Keratinocyte (primary cell): ENCODE measurements around the gene SUN3. TPM values are rescaled to one million over a fixed set of nuclear protein-coding genes. Genes with fewer than 3 reads are reported as not detected.

Source experiments
- DNase-seq: peaks from one replicate; pipeline ENCODE4 v3.0.0-alpha.2; 2011; ENCODE audit warnings: low read depth, missing footprints, low spot score
- FAIRE-seq: peaks from 2 replicates; lab custom pipeline; 2011; peaks lifted over from hg19 to GRCh38; lab: Jason Lieb, UNC
- H2AFZ ChIP-seq: 2 replicates; pipeline ENCODE4 v1.6.0; 2012; ENCODE audit warnings: low read length, control low read depth, inconsistent platforms; ENCODE audit not compliant: control insufficient read depth
- H3K27ac ChIP-seq: 2 replicates; pipeline ENCODE4 v1.5.1; 2011; ENCODE audit warnings: low read length; ENCODE audit not compliant: control insufficient read depth, insufficient read depth
- H3K27me3 ChIP-seq: 3 replicates; pipeline ENCODE4 v1.6.0; 2011; ENCODE audit warnings: low read length; ENCODE audit not compliant: control insufficient read depth, insufficient read depth; ENCODE audit errors: extremely low read depth
- H3K36me3 ChIP-seq, 2 experiments: 2 replicates in 1 of 2; 3 replicates in 1 of 2; pipeline ENCODE4 v1.5.1; 2011; ENCODE audit warnings: low read length in 2 of 2, mild to moderate bottlenecking in 1 of 2; ENCODE audit not compliant: control insufficient read depth in 2 of 2, insufficient read depth in 2 of 2; ENCODE audit errors: extremely low read depth in 1 of 2
- H3K4me1 ChIP-seq: 3 replicates; pipeline ENCODE4 v1.5.1; 2011; ENCODE audit warnings: low read length; ENCODE audit not compliant: control insufficient read depth, insufficient read depth; ENCODE audit errors: extremely low read depth
- H3K4me2 ChIP-seq: 3 replicates; pipeline ENCODE4 v1.6.0; 2011; ENCODE audit warnings: low read depth, low read length; ENCODE audit not compliant: control insufficient read depth, insufficient read depth; ENCODE audit errors: extremely low read depth
- H3K4me3 ChIP-seq, 3 experiments: fragments of 200-600 bp in 1 of 3; sonication (generic) in 1 of 3; 2 replicates in 2 of 3; 3 replicates in 1 of 3; pipeline ENCODE4 v1.5.1; 2011 to 2016; ENCODE audit warnings: low read length in 3 of 3, mild to moderate bottlenecking in 3 of 3, control low read depth in 2 of 3, inconsistent platforms in 1 of 3, low read depth in 1 of 3, mixed read lengths in 1 of 3, mixed run types in 1 of 3, moderate library complexity in 1 of 3; ENCODE audit not compliant: control insufficient read depth in 2 of 3, insufficient read depth in 2 of 3; ENCODE audit errors: extremely low read depth in 1 of 3
- H3K79me2 ChIP-seq: 2 replicates; pipeline ENCODE4 v1.6.0; 2012; ENCODE audit warnings: low read length; ENCODE audit not compliant: control insufficient read depth, insufficient read depth
- H3K9ac ChIP-seq: 3 replicates; pipeline ENCODE4 v1.6.0; 2011; ENCODE audit warnings: low read length; ENCODE audit not compliant: control insufficient read depth, insufficient read depth; ENCODE audit errors: extremely low read depth
- H3K9me1 ChIP-seq: 3 replicates; pipeline ENCODE4 v1.6.0; 2011; ENCODE audit warnings: low read length; ENCODE audit not compliant: control insufficient read depth, insufficient read depth; ENCODE audit errors: extremely low read depth
- H3K9me3 ChIP-seq: 2 replicates; pipeline ENCODE4 v1.5.1; 2012; ENCODE audit warnings: low read depth, low read length; ENCODE audit not compliant: control insufficient read depth
- H4K20me1 ChIP-seq: 3 replicates; pipeline ENCODE4 v1.6.0; 2011; ENCODE audit warnings: low read length; ENCODE audit not compliant: control insufficient read depth, insufficient read depth; ENCODE audit errors: extremely low read depth
- EZH2 ChIP-seq: IDR thresholded peaks from one replicate; pipeline ENCODE4 v1.6.1; 2012; ENCODE audit warnings: inconsistent platforms, mild to moderate bottlenecking, low read length, moderate library complexity
- dilution Hi-C: fragments of 300-500 bp; cut with MboI; formaldehyde crosslinking; loops from one replicate; pipeline ENCODE4 v1.7.0; 2020; ENCODE audit warnings: low sequenced_read_pairs; ENCODE audit not compliant: extremely low pct_ligation_motif_present
- polyA plus RNA-seq, 5 experiments: library from polyadenylated mRNA; depleted of rRNA in 3 of 5; stranded (reverse) in 3 of 5; stranded (forward) in 1 of 5; unstranded in 1 of 5; fragments of >200 nt; gene quantifications; 1 replicate in 1 of 5; 2 replicates in 3 of 5; 3 replicates in 1 of 5; pipeline versions ENCODE4 v1.2.1 to v1.2.3, GENCODE V29; 2011 to 2012; ENCODE audit warnings: missing spikeins in 2 of 5, low read depth in 1 of 5, low replicate concordance in 1 of 5
- TF ChIP-seq, protein P1 (sequence below), 3 experiments: IDR thresholded peaks in 1 of 3; conservative IDR thresholded peaks in 1 of 3; optimal IDR thresholded peaks in 1 of 3; 2 replicates in 2 of 3; 3 replicates in 1 of 3; pipeline versions ENCODE3 to v1.5.1; 2011; ENCODE audit warnings: low read length in 3 of 3, mild to moderate bottlenecking in 3 of 3, moderate library complexity in 2 of 3, control low read depth in 1 of 3, inconsistent platforms in 1 of 3; ENCODE audit not compliant: insufficient read depth in 2 of 3; ENCODE audit errors: extremely low read depth in 1 of 3

Gene SUN3
- polyA plus RNA-seq, 1 donor (not counting 4 experiments of a cell fraction or from before 2014, with no cell fraction given), result not detected

DNA sequence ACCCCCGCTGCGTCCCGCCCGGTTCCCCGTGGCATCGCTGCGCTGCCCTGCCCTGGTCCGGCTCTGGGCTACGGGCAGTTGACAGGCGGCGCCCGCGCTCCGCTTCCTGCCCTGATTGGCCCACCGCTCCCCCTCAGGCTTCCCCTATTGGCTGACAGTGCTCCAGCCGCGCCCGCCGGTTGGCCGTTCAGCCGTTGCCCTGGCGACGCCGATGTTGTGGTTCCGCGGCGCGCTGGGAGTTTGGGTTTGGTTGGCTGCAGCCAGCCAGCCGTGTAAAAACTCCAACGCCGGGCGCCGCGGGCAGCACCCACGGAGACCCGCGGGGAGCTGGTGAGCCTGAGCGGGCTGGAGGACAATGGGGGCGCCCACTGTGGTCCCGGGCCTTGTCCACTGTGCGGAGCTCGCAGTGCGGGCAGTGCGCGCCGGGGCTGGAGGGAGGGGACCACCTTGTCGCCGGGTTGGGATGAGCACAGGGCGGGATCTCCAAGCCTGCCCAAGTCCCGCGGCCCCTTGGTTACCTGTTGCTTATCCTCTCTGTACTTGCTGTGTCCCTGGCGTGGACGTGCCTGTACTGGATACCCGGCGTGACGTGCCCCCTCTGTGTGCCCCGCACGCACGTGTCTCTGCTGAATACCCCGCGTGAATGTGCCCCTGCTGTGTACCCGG, 6.5 kb upstream of the SUN3 start, which contains the start of gene C7orf57:
TSS of gene C7orf57 (plus strand) at position 243 of the 666 bp plus-strand sequence. CDS start 766 bp downstream, outside the sequence.
- DNase-seq (peak; percentile 28), FAIRE-seq (peak; percentile 62)
- Histone ChIP-seq H3K27ac (no peak within 1 kb of the TSS), H3K4me3 (peak within 1 kb of the TSS; percentile 48 to 76 (median 65)), H3K79me2 (no peaks in the 10 kb centered on the region), H3K9me1 (no peaks in the 10 kb centered on the region), H3K36me3 (no peaks in the 10 kb centered on the region), H2AFZ (peak within 1 kb of the TSS; percentile 92), H3K27me3 (peaks cover 6% of the 10 kb centered on the region), H3K4me1 (peaks cover 14% of the 10 kb centered on the region), H3K9ac (peak within 1 kb of the TSS; percentile 50), H3K4me2 (peak within 1 kb of the TSS; percentile 90), H3K9me3 (no peaks in the 10 kb centered on the region), H4K20me1 (no peaks in the 10 kb centered on the region)
- dilution Hi-C loops, result no loop called here
- TF ChIP-seq, protein P1, sequence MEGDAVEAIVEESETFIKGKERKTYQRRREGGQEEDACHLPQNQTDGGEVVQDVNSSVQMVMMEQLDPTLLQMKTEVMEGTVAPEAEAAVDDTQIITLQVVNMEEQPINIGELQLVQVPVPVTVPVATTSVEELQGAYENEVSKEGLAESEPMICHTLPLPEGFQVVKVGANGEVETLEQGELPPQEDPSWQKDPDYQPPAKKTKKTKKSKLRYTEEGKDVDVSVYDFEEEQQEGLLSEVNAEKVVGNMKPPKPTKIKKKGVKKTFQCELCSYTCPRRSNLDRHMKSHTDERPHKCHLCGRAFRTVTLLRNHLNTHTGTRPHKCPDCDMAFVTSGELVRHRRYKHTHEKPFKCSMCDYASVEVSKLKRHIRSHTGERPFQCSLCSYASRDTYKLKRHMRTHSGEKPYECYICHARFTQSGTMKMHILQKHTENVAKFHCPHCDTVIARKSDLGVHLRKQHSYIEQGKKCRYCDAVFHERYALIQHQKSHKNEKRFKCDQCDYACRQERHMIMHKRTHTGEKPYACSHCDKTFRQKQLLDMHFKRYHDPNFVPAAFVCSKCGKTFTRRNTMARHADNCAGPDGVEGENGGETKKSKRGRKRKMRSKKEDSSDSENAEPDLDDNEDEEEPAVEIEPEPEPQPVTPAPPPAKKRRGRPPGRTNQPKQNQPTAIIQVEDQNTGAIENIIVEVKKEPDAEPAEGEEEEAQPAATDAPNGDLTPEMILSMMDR (optimal IDR thresholded peaks at IDR 0.05 in 1 of 3, IDR thresholded peaks at IDR 0.05 in 1 of 3, conservative IDR thresholded peaks at IDR 0.05 in 1 of 3; ENCODE audit: extremely low read depth in 1 of 3, insufficient read depth in 2 of 3, low read length in 3 of 3), result peak in 1 of 3 experiments; percentile 30
- no peak for TF ChIP-seq EZH2

DNA sequence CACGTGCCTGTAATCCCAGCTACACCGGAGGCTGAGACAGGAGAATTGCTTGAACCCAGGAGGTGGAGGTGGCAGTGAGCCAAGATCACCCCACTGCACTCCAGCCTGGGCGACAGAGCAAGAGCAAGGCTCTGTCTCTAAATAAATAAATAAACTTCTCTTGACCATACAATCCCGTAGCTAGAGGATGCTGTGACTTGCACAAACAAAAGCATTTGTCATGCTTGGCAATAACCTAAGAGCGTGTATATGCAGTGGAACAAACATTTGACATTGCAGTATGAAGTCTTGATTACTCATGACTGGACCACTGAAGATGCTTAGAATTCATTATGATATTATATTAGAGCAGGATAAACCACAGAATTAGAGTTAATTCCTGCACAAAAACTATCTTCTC, 5.0 kb upstream of the SUN3 start:
- DNase-seq (no peak), FAIRE-seq (no peak)
- Histone ChIP-seq H3K9ac (no peak overlapping the region), H4K20me1 (no peaks in the 10 kb centered on the region), H2AFZ (no peak overlapping the region), H3K9me1 (no peaks in the 10 kb centered on the region), H3K4me1 (peaks cover 7% of the 10 kb centered on the region), H3K9me3 (no peaks in the 10 kb centered on the region), H3K27me3 (peaks cover 6% of the 10 kb centered on the region), H3K4me2 (no peak overlapping the region), H3K79me2 (no peaks in the 10 kb centered on the region), H3K4me3 (no peak overlapping the region), H3K36me3 (no peaks in the 10 kb centered on the region), H3K27ac (no peak overlapping the region)
- dilution Hi-C loops, result no loop called here
- TF ChIP-seq, protein P1 (optimal IDR thresholded peaks at IDR 0.05 in 1 of 3, IDR thresholded peaks at IDR 0.05 in 1 of 3, conservative IDR thresholded peaks at IDR 0.05 in 1 of 3; ENCODE audit: extremely low read depth in 1 of 3, insufficient read depth in 2 of 3, low read length in 3 of 3), result no peak
- TF ChIP-seq EZH2, result no peak
